Fibroblast of the aortic adventitia (primary cell): ENCODE measurements around the gene FOXP1. TPM values are rescaled to one million over a fixed set of nuclear protein-coding genes. Genes with fewer than 3 reads are reported as not detected.

ENCODE experiments used
- DNase-seq: peaks from one replicate; pipeline ENCODE4 v3.0.0-alpha.2; 2010; ENCODE audit warnings: low read depth
- H3K4me3 ChIP-seq: 2 replicates; pipeline ENCODE4 v1.5.1; 2011; ENCODE audit warnings: low read depth, mild to moderate bottlenecking, control low read depth, low read length, moderate library complexity
- total RNA-seq: library from RNA; depleted of rRNA; stranded (reverse); fragments of >200 nt; gene quantifications from 2 replicates; pipeline ENCODE4 v1.2.3, GENCODE V29; 2012; ENCODE audit warnings: low replicate concordance
- TF ChIP-seq, protein P1 (sequence below): IDR thresholded peaks from 2 replicates; pipeline ENCODE4 v1.5.1; 2011; ENCODE audit warnings: mild to moderate bottlenecking, low read length, control low read depth, inconsistent platforms; ENCODE audit not compliant: insufficient read depth

Gene FOXP1
- total RNA-seq, 1 donor, result 115 TPM

DNA sequence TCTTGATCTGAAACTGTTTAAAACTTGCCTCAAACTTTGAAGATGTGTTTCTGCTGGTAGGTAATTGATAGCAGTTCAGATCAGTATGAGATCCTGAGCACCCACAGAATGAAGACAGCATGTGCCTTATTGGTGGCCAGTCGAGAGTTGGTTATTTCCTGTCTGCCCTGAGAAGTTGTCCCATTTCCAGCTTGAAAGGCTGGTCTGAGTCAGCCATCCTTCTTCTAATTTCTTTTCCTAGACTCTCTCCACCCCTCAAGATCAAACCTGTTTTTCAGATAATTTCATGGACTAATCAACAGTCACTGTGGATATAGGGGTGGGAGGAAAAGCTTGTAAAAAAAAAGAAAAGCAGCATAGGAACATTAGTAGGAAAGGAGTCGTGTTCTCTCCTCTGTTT, 464.4 kb downstream of the FOXP1 start:
- TF ChIP-seq, protein P1, sequence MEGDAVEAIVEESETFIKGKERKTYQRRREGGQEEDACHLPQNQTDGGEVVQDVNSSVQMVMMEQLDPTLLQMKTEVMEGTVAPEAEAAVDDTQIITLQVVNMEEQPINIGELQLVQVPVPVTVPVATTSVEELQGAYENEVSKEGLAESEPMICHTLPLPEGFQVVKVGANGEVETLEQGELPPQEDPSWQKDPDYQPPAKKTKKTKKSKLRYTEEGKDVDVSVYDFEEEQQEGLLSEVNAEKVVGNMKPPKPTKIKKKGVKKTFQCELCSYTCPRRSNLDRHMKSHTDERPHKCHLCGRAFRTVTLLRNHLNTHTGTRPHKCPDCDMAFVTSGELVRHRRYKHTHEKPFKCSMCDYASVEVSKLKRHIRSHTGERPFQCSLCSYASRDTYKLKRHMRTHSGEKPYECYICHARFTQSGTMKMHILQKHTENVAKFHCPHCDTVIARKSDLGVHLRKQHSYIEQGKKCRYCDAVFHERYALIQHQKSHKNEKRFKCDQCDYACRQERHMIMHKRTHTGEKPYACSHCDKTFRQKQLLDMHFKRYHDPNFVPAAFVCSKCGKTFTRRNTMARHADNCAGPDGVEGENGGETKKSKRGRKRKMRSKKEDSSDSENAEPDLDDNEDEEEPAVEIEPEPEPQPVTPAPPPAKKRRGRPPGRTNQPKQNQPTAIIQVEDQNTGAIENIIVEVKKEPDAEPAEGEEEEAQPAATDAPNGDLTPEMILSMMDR, result no peak
- DNase-seq, result peak; percentile 47
- H3K4me3 ChIP-seq, result no peak overlapping the region

DNA sequence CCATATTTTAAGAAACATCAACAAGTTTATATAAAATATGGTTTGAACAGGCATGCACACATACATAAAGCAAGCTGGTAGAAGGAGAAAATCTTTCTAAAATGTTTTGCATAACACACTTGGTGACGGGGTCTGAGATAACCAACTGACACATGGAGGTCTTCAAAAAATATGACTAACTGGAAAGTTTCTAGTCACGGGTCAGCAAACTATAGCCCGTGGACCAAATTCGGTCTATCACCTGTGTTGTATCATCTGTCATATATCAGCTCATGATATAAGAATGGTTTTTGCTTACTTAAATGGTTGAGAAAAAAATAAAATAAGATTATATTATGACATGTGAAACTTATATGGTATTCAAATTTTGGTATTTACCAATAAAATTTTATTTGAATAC, 465.1 kb downstream of the FOXP1 start:
- DNase-seq, result no peak
- H3K4me3 ChIP-seq, result no peak overlapping the region
- TF ChIP-seq, protein P1, result no peak

DNA sequence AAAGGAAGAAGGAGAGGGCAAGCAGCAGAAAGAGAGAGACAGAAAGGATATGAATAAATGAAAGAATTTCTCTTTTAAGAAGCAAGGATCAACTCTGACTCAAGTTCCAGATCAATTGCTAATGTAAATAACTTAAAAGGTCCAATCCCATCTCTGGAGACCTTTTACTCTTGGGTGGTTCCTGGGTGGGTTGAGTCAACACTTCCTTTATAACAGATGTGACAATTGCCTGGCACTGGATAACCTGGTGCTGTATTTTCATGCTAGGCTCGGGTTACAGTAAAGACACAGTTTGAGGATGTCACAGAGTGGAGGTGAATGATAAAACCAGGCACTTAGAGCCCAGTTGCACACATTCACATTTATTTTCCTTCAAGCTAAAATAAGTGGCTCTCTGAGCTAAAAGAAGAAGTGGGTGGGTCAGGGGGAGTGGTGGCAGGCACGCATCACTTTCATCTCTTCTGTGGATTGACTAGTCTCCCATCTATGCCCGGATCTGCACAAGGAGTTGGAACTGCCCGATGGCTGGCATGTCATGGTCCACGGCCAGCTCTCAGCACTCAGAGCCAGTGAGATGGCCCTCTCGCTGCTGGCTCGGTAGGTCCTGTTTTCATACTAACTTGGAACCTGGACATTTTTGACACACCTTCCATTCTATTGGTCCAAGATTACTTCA, 465.8 kb downstream of the FOXP1 start:
- TF ChIP-seq, protein P1, result no peak
- peak; percentile 53 for DNase-seq

DNA sequence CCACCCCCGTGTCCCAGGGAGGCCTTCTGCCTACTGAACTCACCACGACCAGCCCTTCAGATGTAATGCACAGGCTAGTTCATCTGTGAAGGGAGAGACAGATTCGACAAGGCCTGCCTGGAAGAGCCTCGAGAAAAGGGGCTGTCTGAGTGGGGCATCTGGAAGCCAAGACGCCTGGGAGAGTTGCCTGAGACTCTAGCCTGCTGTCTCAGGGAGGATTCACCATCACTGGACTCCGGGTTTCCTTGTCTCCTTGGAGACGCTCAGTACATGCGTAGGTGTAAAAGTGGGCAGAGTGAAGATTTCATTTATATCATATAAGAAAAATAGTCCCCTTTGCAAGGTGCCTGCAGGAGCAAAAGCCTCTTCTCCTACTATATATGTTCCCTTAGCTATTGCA, 468.9 kb downstream of the FOXP1 start:
- DNase-seq, result no peak

More for the DNA sequence above, 465.8 kb downstream of the FOXP1 start:
- no peak overlapping the region for H3K4me3 ChIP-seq

DNA sequence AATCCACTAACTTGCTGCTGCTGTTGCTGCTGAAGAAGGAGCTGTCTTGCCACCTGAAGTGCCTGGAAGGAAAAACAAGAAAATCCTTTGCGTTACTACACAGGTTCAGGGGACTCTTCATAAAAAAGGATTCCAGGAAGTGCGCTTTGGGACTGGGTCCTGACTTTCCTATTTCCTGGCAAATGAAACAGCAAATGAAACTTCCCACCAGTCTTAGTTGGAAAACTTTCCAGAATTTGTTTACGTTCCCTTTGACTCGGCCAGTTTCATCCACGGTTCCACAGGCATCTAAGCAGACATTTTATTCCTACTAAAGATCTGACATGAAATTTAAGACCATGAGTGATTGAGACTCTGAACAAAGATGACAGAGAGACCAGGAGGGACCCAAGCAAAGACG, 471.0 kb downstream of the FOXP1 start:
- TF ChIP-seq, protein P1, result no peak
- no peak overlapping the region for H3K4me3 ChIP-seq
- DNase-seq, result no peak

More for the DNA sequence above, 468.9 kb downstream of the FOXP1 start:
- TF ChIP-seq, protein P1, result no peak
- no peak overlapping the region for H3K4me3 ChIP-seq

DNA sequence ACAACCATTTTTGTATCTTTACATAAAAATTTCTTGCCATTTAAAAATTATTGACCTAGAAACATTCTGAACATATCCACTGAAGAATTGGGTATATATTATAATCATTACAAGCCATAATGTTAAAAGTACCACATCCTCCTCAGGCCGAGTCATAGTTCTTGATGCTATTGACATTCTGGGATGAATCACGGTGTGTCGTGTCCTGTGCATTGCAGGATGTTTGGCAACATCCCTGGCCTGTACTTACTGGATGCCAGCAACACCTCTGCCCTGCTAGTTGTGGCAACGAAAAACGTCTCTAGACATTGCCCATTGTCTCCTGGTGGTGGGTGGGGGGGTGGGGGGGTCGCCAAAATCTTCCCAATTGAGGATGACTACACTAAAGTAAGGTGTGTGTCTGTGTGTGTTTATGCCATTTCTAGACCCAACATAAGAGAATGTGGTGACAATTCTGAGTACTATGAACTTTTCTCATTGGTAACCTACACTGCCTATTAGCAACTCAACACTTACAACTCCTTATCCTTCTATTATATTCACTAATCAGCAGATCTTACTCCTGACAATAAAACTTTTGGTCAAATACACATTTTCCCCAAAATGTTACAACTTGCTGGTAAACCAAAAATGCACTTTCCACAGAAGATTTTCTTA, 471.6 kb downstream of the FOXP1 start:
- TF ChIP-seq, protein P1, result no peak
- no peak overlapping the region for H3K4me3 ChIP-seq
- DNase-seq, result peak; percentile 84
